Activated naive CD8-positive, alpha-beta T cell treated with anti-CD3 and anti-CD28 coated beads, Interleukin-2, amount 50 U/mL, for 16 hours (primary cell): Measurements from ENCODE around the gene TULP3.

Experiments
- DNase-seq: peaks from one replicate; pipeline ENCODE4 v3.0.0-alpha.2; 2020; ENCODE audit warnings: low read depth, low spot score

The TULP3 gene

GRCh38 chr12:2877047-2877952 is 13.4 kb upstream of the TULP3 start, which contains the start of the genes FOXM1 and RHNO1:
Gene FOXM1, minus strand, starts transcription at chr12:2877174. Its CDS starts 2,696 bp downstream, at chr12:2874478.
Gene RHNO1, plus strand, starts transcription at chr12:2877223. Its CDS starts 8,144 bp downstream, at chr12:2885367.
- DNase-seq: peak; percentile 55

- no peak for DNase-seq
These were observed 12.5 kb upstream of the TULP3 start for GRCh38 chr12:2877953-2878732.

GRCh38 chr12:2879853-2880252 is 10.8 kb upstream of the TULP3 start:
- DNase-seq: no peak

- no peak for DNase-seq
These were observed 5.9 kb upstream of the TULP3 start for GRCh38 chr12:2884810-2885209.

GRCh38 chr12:2886768-2887450 is 3.8 kb upstream of the TULP3 start:
- DNase-seq: no peak

GRCh38 chr12:2890001-2890387 is 697 bp upstream of the TULP3 start:
- DNase-seq: no peak

- DNase-seq: no peak
These were observed 756 bp downstream of the TULP3 start for GRCh38 chr12:2891240-2892053.

GRCh38 chr12:2892246-2892645 is 1.6 kb downstream of the TULP3 start:
- no peak for DNase-seq

- DNase-seq: no peak
These were observed 2.3 kb downstream of the TULP3 start for GRCh38 chr12:2893007-2893406.

- no peak for DNase-seq
These were observed 4.4 kb downstream of the TULP3 start for GRCh38 chr12:2895051-2895451.

GRCh38 chr12:2895511-2895910 is 4.8 kb downstream of the TULP3 start:
- no peak for DNase-seq

GRCh38 chr12:2897418-2897817 is 6.7 kb downstream of the TULP3 start:
- DNase-seq: no peak

GRCh38 chr12:2900642-2901041 is 10.0 kb downstream of the TULP3 start:
- no peak for DNase-seq

- no peak for DNase-seq
These were observed 11.7 kb downstream of the TULP3 start for GRCh38 chr12:2902272-2902880.

- DNase-seq: no peak
These were observed 13.6 kb downstream of the TULP3 start for GRCh38 chr12:2904260-2904659.

- no peak for DNase-seq
These were observed 21.5 kb downstream of the TULP3 start for GRCh38 chr12:2912216-2912575.

GRCh38 chr12:2919249-2919648 is 28.6 kb downstream of the TULP3 start:
- no peak for DNase-seq

- no peak for DNase-seq
These were observed 31.6 kb downstream of the TULP3 start for GRCh38 chr12:2922329-2922728.

- no peak for DNase-seq
These were observed 32.4 kb downstream of the TULP3 start for GRCh38 chr12:2923057-2923456.

GRCh38 chr12:2924019-2924418 is 33.3 kb downstream of the TULP3 start:
- no peak for DNase-seq
